ENCODE results near the gene SORT1. TPM values are rescaled to one million over a fixed set of nuclear protein-coding genes. Genes with fewer than 3 reads are reported as not detected.
A peak's percentile ranks its signal among the peaks of the same experiment; 100 is the strongest.
"Not testable (repeated sequence)": the region's sequence is repeated elsewhere in the genome, so short reads cannot be mapped to it uniquely, and the experiment has no call there.

The SORT1 gene
- total RNA-seq = 1 to 10 TPM; 1.5 to 1.8 TPM

- DNase-seq (ENCODE audit: low spot score in 2 of 2) (peak; percentile 58 to 64), ATAC-seq (peak; percentile 92 to 98)
- no peak within 1 kb of the TSS for H3K27ac Mint-ChIP-seq
- no peaks in the 10 kb centered on the region for H3K9me3 Mint-ChIP-seq
- peaks cover 0 to 9% of the 10 kb centered on the region in 2 donors for H3K36me3 Mint-ChIP-seq
These were observed at the start of gene SORT1 for GRCh38 chr1:109397581-109398342. SORT1 (minus strand) TSS chr1:109397918; CDS start chr1:109397892, 26 bp downstream.

- not testable (repeated sequence) for H3K9me3 Mint-ChIP-seq; H3K27ac Mint-ChIP-seq; DNase-seq (ENCODE audit: low spot score in 2 of 2); ATAC-seq; H3K36me3 Mint-ChIP-seq
These were observed 48.4 kb upstream of the SORT1 start for GRCh38 chr1:109445949-109446695.

GRCh38 chr1:109444346-109444745 lies 46.6 kb upstream of the SORT1 start:
- no peak for ATAC-seq
- H3K27ac Mint-ChIP-seq = no peak overlapping the region
- H3K9me3 Mint-ChIP-seq = no peaks in the 10 kb centered on the region

GRCh38 chr1:109443476-109443875 lies 45.8 kb upstream of the SORT1 start:
- ATAC-seq (no peak), DNase-seq (ENCODE audit: low spot score in 2 of 2) (no peak)
- H3K27ac Mint-ChIP-seq = no peak overlapping the region
- no peaks in the 10 kb centered on the region for H3K9me3 Mint-ChIP-seq
- H3K36me3 Mint-ChIP-seq = no peaks in the 10 kb centered on the region

More at GRCh38 chr1:109444346-109444745, 46.6 kb upstream of the SORT1 start:
- no peaks in the 10 kb centered on the region for H3K36me3 Mint-ChIP-seq
- DNase-seq (ENCODE audit: low spot score in 2 of 2) = no peak

GRCh38 chr1:109441069-109441468 lies 43.4 kb upstream of the SORT1 start:
- ATAC-seq = no peak

GRCh38 chr1:109438798-109439297 lies 41.1 kb upstream of the SORT1 start:
- Mint-ChIP-seq H3K27ac (no peak overlapping the region), H3K9me3 (peaks cover 0 to 6% of the 10 kb centered on the region in 2 donors), H3K36me3 (peaks cover 0 to 7% of the 10 kb centered on the region in 2 donors)
- DNase-seq (ENCODE audit: low spot score in 2 of 2) (no peak), ATAC-seq (peak in 1 of 2 donors; percentile 66)

More at GRCh38 chr1:109441069-109441468, 43.4 kb upstream of the SORT1 start:
- no peak overlapping the region for H3K27ac Mint-ChIP-seq
- H3K9me3 Mint-ChIP-seq = no peaks in the 10 kb centered on the region
- no peak for DNase-seq (ENCODE audit: low spot score in 2 of 2)
- no peaks in the 10 kb centered on the region for H3K36me3 Mint-ChIP-seq

GRCh38 chr1:109434484-109434883 lies 36.8 kb upstream of the SORT1 start:
- DNase-seq (ENCODE audit: low spot score in 2 of 2) (no peak), ATAC-seq (no peak)
- Mint-ChIP-seq H3K9me3 (peaks cover 0 to 11% of the 10 kb centered on the region in 2 donors), H3K36me3 (peaks cover 0 to 7% of the 10 kb centered on the region in 2 donors), H3K27ac (no peak overlapping the region)

GRCh38 chr1:109433322-109433721 lies 35.6 kb upstream of the SORT1 start:
- Mint-ChIP-seq H3K27ac (no peak overlapping the region), H3K9me3 (peaks cover 0 to 11% of the 10 kb centered on the region in 2 donors), H3K36me3 (peaks cover 0 to 7% of the 10 kb centered on the region in 2 donors)
- DNase-seq (ENCODE audit: low spot score in 2 of 2) = no peak
- ATAC-seq = no peak

- peaks cover 0 to 7% of the 10 kb centered on the region in 2 donors for H3K36me3 Mint-ChIP-seq
- H3K9me3 Mint-ChIP-seq = peaks cover 0 to 11% of the 10 kb centered on the region in 2 donors
These were observed 34.6 kb upstream of the SORT1 start for GRCh38 chr1:109432336-109432735.

GRCh38 chr1:109427171-109427467 lies 29.4 kb upstream of the SORT1 start:
- Mint-ChIP-seq H3K36me3 (peaks cover 18 to 24% of the 10 kb centered on the region in 2 donors), H3K9me3 (no peaks in the 10 kb centered on the region), H3K27ac (peak overlapping the region; percentile 92 to 94)
- no peak for DNase-seq (ENCODE audit: low spot score in 2 of 2)
- no peak for ATAC-seq

More at GRCh38 chr1:109432336-109432735, 34.6 kb upstream of the SORT1 start:
- no peak overlapping the region for H3K27ac Mint-ChIP-seq
- ATAC-seq = no peak
- no peak for DNase-seq (ENCODE audit: low spot score in 2 of 2)

- ATAC-seq (peak; percentile 96 to 98), DNase-seq (ENCODE audit: low spot score in 2 of 2) (peak; percentile 89 to 96)
- Mint-ChIP-seq H3K9me3 (no peaks in the 10 kb centered on the region), H3K36me3 (peaks cover 18 to 24% of the 10 kb centered on the region in 2 donors), H3K27ac (peak within 1 kb of the TSS; percentile 92 to 94)
These were observed 28.8 kb upstream of the SORT1 start, which contains the start of gene PSMA5 for GRCh38 chr1:109426281-109427170. PSMA5 (minus strand) TSS chr1:109426448; CDS start chr1:109426330, 118 bp downstream.

GRCh38 chr1:109425391-109426280 lies 27.9 kb upstream of the SORT1 start:
- DNase-seq (ENCODE audit: low spot score in 2 of 2) (peak; percentile 60 to 83), ATAC-seq (peak; percentile 46 to 72)
- Mint-ChIP-seq H3K9me3 (no peaks in the 10 kb centered on the region), H3K36me3 (peaks cover 18 to 24% of the 10 kb centered on the region in 2 donors), H3K27ac (peak overlapping the region; percentile 92 to 94)

- H3K9me3 Mint-ChIP-seq = no peaks in the 10 kb centered on the region
- peak overlapping the region; percentile 46 to 92 for H3K27ac Mint-ChIP-seq
- no peak for DNase-seq (ENCODE audit: low spot score in 2 of 2)
- ATAC-seq = no peak
- H3K36me3 Mint-ChIP-seq = peaks cover 18 to 24% of the 10 kb centered on the region in 2 donors
These were observed 25.8 kb upstream of the SORT1 start for GRCh38 chr1:109423498-109423897.

- H3K9me3 Mint-ChIP-seq = no peaks in the 10 kb centered on the region
- DNase-seq (ENCODE audit: low spot score in 2 of 2) (no peak), ATAC-seq (no peak)
- peaks cover 23 to 45% of the 10 kb centered on the region in 2 donors for H3K36me3 Mint-ChIP-seq
- no peak overlapping the region for H3K27ac Mint-ChIP-seq
These were observed 14.8 kb upstream of the SORT1 start for GRCh38 chr1:109412551-109412950.

GRCh38 chr1:109404838-109405237 lies 7.1 kb upstream of the SORT1 start:
- peak; percentile 39 to 66 for ATAC-seq
- DNase-seq (ENCODE audit: low spot score in 2 of 2) = no peak

More at GRCh38 chr1:109404838-109405237, 7.1 kb upstream of the SORT1 start:
- Mint-ChIP-seq H3K27ac (peak overlapping the region in 1 of 2 donors; percentile 33), H3K9me3 (no peaks in the 10 kb centered on the region), H3K36me3 (peaks cover 7 to 25% of the 10 kb centered on the region in 2 donors)
